Skeletal muscle cell (primary cell): ENCODE measurements around the gene ALPK3.

Experiments used
- DNase-seq: peaks from one replicate; pipeline ENCODE4 v3.0.0-alpha.2; 2010; ENCODE audit warnings: low read depth
- H3K4me3 ChIP-seq: 2 replicates; pipeline ENCODE4 v1.5.1; 2011; ENCODE audit warnings: low read depth, mild to moderate bottlenecking, control low read depth, low read length, moderate library complexity

Gene ALPK3

GRCh38 chr15:84883916-84884781 is 67.0 kb downstream of the ALPK3 start, which contains the start of gene SLC28A1:
SLC28A1 (plus strand) TSS chr15:84884662; CDS start chr15:84887761, 3,099 bp downstream.
- H3K4me3 ChIP-seq = no peak within 1 kb of the TSS
- no peak for DNase-seq

GRCh38 chr15:84885801-84886200 is 68.6 kb downstream of the ALPK3 start:
- no peak for DNase-seq
- H3K4me3 ChIP-seq = no peak overlapping the region

- no peak overlapping the region for H3K4me3 ChIP-seq
- DNase-seq = no peak
Measured at GRCh38 chr15:84886211-84886983, 69.2 kb downstream of the ALPK3 start.

- H3K4me3 ChIP-seq = no peak overlapping the region
- DNase-seq = no peak
Measured at GRCh38 chr15:84886984-84887299, 69.8 kb downstream of the ALPK3 start.

GRCh38 chr15:84887938-84888337 is 70.8 kb downstream of the ALPK3 start:
- no peak for DNase-seq
- no peak overlapping the region for H3K4me3 ChIP-seq

GRCh38 chr15:84888639-84889038 is 71.5 kb downstream of the ALPK3 start:
- DNase-seq = no peak
- no peak overlapping the region for H3K4me3 ChIP-seq

GRCh38 chr15:84889313-84889990 is 72.3 kb downstream of the ALPK3 start:
- DNase-seq = no peak

GRCh38 chr15:84889991-84890669 is 73.0 kb downstream of the ALPK3 start:
- H3K4me3 ChIP-seq = no peak overlapping the region
- no peak for DNase-seq

More at GRCh38 chr15:84889313-84889990, 72.3 kb downstream of the ALPK3 start:
- no peak overlapping the region for H3K4me3 ChIP-seq

GRCh38 chr15:84890670-84891162 is 73.6 kb downstream of the ALPK3 start:
- DNase-seq = no peak
- no peak overlapping the region for H3K4me3 ChIP-seq

- H3K4me3 ChIP-seq = no peak overlapping the region
- DNase-seq = no peak
Measured at GRCh38 chr15:84891339-84891738, 74.2 kb downstream of the ALPK3 start.

- no peak for DNase-seq
- no peak overlapping the region for H3K4me3 ChIP-seq
Measured at GRCh38 chr15:84892786-84893307, 75.7 kb downstream of the ALPK3 start.

GRCh38 chr15:84893607-84894006 is 76.5 kb downstream of the ALPK3 start:
- DNase-seq = no peak

GRCh38 chr15:84894736-84895425 is 77.7 kb downstream of the ALPK3 start:
- no peak for DNase-seq
- no peak overlapping the region for H3K4me3 ChIP-seq

More at GRCh38 chr15:84893607-84894006, 76.5 kb downstream of the ALPK3 start:
- H3K4me3 ChIP-seq = no peak overlapping the region

GRCh38 chr15:84898761-84899160 is 81.6 kb downstream of the ALPK3 start:
- no peak for DNase-seq
- no peak overlapping the region for H3K4me3 ChIP-seq

- H3K4me3 ChIP-seq = no peak overlapping the region
- DNase-seq = no peak
Measured at GRCh38 chr15:84899750-84900149, 82.6 kb downstream of the ALPK3 start.

- DNase-seq = no peak
Measured at GRCh38 chr15:84901540-84901939, 84.4 kb downstream of the ALPK3 start.

GRCh38 chr15:84903751-84904150 is 86.6 kb downstream of the ALPK3 start:
- DNase-seq = no peak
- no peak overlapping the region for H3K4me3 ChIP-seq

More at GRCh38 chr15:84901540-84901939, 84.4 kb downstream of the ALPK3 start:
- H3K4me3 ChIP-seq = no peak overlapping the region

- no peak for DNase-seq
- H3K4me3 ChIP-seq = no peak overlapping the region
Measured at GRCh38 chr15:84904419-84904818, 87.3 kb downstream of the ALPK3 start.
